ENCODE results near the gene NEUROG2.
"Not testable (repeated sequence)": the region's sequence is repeated elsewhere in the genome, so short reads cannot be mapped to it uniquely, and the experiment has no call there.

The NEUROG2 gene

DNA sequence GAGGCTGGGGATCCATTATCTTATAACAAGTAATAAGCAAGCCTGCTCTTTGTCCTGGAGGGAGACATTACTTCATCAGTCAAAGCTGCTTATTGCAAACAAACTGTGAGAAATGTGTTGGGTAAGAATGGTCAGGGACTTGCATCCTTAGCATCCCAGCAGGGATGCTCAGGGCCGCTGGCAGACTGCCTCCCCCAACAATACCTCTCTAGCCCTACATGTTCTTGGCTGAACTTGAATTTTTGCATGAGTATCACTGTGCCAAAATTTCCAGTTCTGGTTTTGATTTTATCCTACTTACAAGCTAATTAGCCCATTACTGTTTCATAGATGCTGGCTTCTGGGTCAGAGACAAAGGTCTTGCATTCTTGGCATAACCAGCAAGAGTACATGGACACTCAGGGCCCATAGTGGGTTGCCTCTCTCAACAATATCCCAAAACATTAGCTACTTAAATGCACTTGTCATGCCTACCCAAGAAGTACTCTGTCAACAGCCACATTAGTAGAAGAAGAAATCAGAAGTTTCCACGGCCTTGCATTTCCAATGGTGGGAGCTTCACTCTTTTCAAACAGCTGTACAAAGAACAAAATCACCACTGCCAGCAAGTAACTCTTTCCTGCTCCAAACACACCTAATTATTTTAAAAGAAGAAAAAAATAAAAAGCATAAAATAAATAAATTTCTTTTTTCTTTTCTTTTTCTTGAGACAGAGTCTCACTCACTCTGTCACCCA is 41.9 kb upstream of the NEUROG2 start:
- no peak overlapping the region for H3K4me3 ChIP-seq (ENCODE audit: low read depth, low read length)
- DNase-seq (ENCODE audit: low read depth), result no peak
- TF ChIP-seq, protein P1, sequence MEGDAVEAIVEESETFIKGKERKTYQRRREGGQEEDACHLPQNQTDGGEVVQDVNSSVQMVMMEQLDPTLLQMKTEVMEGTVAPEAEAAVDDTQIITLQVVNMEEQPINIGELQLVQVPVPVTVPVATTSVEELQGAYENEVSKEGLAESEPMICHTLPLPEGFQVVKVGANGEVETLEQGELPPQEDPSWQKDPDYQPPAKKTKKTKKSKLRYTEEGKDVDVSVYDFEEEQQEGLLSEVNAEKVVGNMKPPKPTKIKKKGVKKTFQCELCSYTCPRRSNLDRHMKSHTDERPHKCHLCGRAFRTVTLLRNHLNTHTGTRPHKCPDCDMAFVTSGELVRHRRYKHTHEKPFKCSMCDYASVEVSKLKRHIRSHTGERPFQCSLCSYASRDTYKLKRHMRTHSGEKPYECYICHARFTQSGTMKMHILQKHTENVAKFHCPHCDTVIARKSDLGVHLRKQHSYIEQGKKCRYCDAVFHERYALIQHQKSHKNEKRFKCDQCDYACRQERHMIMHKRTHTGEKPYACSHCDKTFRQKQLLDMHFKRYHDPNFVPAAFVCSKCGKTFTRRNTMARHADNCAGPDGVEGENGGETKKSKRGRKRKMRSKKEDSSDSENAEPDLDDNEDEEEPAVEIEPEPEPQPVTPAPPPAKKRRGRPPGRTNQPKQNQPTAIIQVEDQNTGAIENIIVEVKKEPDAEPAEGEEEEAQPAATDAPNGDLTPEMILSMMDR (IDR thresholded peaks at IDR 0.05; ENCODE audit: control insufficient read depth, extremely low read depth, insufficient read depth), result no peak

DNA sequence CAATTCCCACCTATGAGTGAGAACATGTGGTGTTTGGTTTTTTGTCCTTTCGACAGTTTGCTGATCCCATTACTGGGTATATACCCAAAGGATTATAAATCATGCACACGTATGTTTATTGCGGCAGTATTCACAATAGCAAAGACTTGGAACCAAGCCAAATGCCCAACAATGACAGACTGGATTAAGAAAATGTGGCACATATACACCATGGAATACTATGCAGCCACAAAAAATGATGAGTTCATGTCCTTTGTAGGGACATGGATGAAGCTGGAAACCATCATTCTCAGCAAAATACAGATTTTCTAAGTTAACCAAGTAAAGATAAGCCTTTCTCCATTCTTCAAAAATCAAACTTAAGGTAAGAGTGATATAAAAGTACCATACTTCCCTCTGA is 38.3 kb upstream of the NEUROG2 start:
- H3K4me3 ChIP-seq (ENCODE audit: low read depth, low read length); DNase-seq (ENCODE audit: low read depth): not testable (repeated sequence)

DNA sequence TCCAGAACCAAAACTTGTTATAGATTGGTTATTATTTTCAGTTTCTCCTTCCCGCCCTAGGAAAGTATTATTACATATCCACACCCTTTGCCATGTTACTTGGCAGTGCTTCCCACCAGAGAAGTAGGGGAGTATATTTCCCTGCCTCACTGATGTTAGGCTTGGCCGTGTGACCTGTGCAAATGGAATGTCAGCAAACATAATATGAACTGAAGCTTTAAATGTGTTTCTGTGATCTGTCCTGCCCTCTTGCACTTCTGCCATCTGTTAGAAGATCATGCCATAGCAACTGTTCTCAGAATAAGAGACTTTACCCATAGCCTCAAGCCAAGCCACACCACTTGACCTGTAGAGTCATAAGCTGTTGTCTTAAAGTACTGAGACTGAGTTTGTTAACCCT is 36.7 kb upstream of the NEUROG2 start:
- TF ChIP-seq, protein P1 (IDR thresholded peaks at IDR 0.05; ENCODE audit: control insufficient read depth, extremely low read depth, insufficient read depth), result no peak
- no peak for DNase-seq (ENCODE audit: low read depth)
- no peak overlapping the region for H3K4me3 ChIP-seq (ENCODE audit: low read depth, low read length)

DNA sequence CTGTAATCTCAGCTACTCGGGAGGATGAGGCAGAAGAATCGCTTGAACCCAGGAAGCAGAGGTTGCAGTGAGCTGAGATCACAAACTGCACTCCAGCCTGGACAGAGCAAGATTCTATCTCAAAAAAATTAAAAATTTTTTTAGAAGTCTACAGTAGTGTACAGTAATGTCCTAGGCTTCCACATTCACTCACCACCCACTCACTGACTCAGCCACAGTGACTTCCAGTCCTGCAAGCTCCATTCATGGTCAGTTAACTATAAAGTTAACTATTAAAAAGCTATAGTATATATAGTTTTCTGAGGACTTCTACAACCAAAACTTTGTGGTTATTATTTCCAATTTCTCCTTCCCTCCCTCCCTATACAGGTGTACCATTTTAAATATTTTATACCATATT is 34.7 kb upstream of the NEUROG2 start:
- H3K4me3 ChIP-seq (ENCODE audit: low read depth, low read length), result no peak overlapping the region
- TF ChIP-seq, protein P1 (IDR thresholded peaks at IDR 0.05; ENCODE audit: control insufficient read depth, extremely low read depth, insufficient read depth), result no peak
- no peak for DNase-seq (ENCODE audit: low read depth)

DNA sequence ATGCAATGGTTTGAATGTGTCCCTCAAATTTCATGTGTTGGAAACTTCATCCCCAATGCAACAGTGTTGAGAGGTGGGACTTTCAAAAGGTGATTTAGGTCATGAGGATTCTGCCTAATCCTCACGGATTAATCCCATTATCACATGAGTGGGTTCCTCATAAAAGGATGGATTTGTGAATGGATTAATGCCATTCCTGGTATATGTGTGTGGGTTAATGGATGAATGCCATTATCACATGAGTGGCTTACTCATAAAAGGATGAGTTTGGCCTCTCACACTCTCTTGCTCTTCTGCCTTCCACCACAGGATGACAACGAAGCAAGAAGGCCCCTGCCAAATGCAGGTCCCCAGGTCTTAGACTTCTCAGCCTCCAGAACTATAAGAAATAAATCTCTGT is 30.5 kb upstream of the NEUROG2 start:
- TF ChIP-seq, protein P1 (IDR thresholded peaks at IDR 0.05; ENCODE audit: control insufficient read depth, extremely low read depth, insufficient read depth), result no peak
- no peak for DNase-seq (ENCODE audit: low read depth)
- H3K4me3 ChIP-seq (ENCODE audit: low read depth, low read length), result no peak overlapping the region

DNA sequence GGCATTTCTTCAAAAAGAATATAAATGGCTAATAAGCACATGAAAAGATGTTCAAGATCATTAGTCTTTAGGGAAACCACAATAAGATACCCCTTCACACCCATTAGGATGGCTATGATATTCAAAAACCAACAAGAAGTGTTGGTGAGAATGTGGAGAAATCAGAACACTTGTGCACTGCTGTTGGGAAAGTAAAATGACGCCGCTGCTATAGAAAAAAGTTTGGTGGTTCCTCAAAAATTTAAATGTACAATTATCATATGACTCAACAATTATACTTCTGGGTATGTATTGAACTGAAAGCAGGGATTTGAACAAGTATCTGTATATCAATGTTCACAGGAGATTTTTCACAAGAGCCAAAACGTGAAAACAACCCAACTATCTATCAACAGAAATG is 29.4 kb upstream of the NEUROG2 start:
- H3K4me3 ChIP-seq (ENCODE audit: low read depth, low read length), result no peak overlapping the region
- TF ChIP-seq, protein P1 (IDR thresholded peaks at IDR 0.05; ENCODE audit: control insufficient read depth, extremely low read depth, insufficient read depth), result no peak
- no peak for DNase-seq (ENCODE audit: low read depth)

DNA sequence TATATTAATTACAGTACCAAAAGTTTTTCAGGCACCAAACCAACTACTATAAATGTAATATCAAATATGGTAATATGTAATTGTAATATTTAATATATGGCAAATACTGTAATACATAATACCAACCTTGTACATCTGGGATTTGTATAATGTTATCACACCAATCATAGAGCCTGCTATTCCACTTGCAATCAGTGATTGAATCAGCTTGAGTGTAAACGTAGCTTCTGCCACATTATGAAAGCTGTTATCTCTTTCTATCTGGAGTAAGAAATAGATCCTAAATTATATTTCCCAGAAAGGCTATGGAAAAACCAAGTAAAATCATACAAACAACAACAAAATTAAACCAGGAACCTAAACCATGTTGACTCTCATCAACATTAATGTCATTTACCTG is 24.7 kb upstream of the NEUROG2 start:
- TF ChIP-seq, protein P1 (IDR thresholded peaks at IDR 0.05; ENCODE audit: control insufficient read depth, extremely low read depth, insufficient read depth), result no peak
- DNase-seq (ENCODE audit: low read depth), result no peak
- no peak overlapping the region for H3K4me3 ChIP-seq (ENCODE audit: low read depth, low read length)
